Fibroblast of lung (primary cell): ENCODE measurements around the gene NUDCD2. TPM values are rescaled to one million over a fixed set of nuclear protein-coding genes. Genes with fewer than 3 reads are reported as not detected.
"Not testable (repeated sequence)": the region's sequence is repeated elsewhere in the genome, so short reads cannot be mapped to it uniquely, and the experiment has no call there.

Experiments used
- DNase-seq, 2 donors: peaks; one replicate each; pipeline versions ENCODE4 v3.0.0 to v3.0.0-alpha.2; 2010; ENCODE audit warnings: low read depth in 2 of 2
- H2AFZ ChIP-seq: 2 replicates; pipeline ENCODE4 v1.5.1; 2012; ENCODE audit warnings: low read length, control low read depth, inconsistent platforms
- H3K27ac ChIP-seq: 2 replicates; pipeline ENCODE4 v1.5.1; 2011; ENCODE audit warnings: low read length, control low read depth; ENCODE audit not compliant: insufficient read depth
- H3K27me3 ChIP-seq: 2 replicates; pipeline ENCODE4 v1.5.1; 2011; ENCODE audit warnings: mild to moderate bottlenecking, low read length; ENCODE audit not compliant: control insufficient read depth, insufficient read depth
- H3K36me3 ChIP-seq: 2 replicates; pipeline ENCODE4 v1.5.1; 2011; ENCODE audit warnings: low read length; ENCODE audit not compliant: control insufficient read depth, insufficient read depth
- H3K4me1 ChIP-seq: 2 replicates; pipeline ENCODE4 v1.5.1; 2011; ENCODE audit warnings: low read length; ENCODE audit not compliant: control insufficient read depth, insufficient read depth; ENCODE audit errors: extremely low read depth
- H3K4me2 ChIP-seq: 2 replicates; pipeline ENCODE4 v1.5.1; 2011; ENCODE audit warnings: low read length, control low read depth; ENCODE audit not compliant: insufficient read depth; ENCODE audit errors: extremely low read depth
- H3K4me3 ChIP-seq, 4 experiments: fragments of 200-600 bp in 1 of 4; sonication (generic) in 1 of 4; replicated peaks in 1 of 4; 2 replicates each; pipeline ENCODE4 v1.5.1; 2011 to 2016; ENCODE audit warnings: low read length in 4 of 4, low read depth in 3 of 4, mild to moderate bottlenecking in 3 of 4, control low read depth in 2 of 4, inconsistent platforms in 1 of 4, mixed read lengths in 1 of 4; ENCODE audit not compliant: insufficient read depth in 1 of 4; ENCODE audit errors: control extremely low read depth in 1 of 4
- H3K79me2 ChIP-seq: 2 replicates; pipeline ENCODE4 v1.5.1; 2012; ENCODE audit warnings: mild to moderate bottlenecking, low read length, inconsistent platforms; ENCODE audit not compliant: control insufficient read depth, insufficient read depth
- H3K9ac ChIP-seq: 2 replicates; pipeline ENCODE4 v1.5.1; 2011; ENCODE audit warnings: mild to moderate bottlenecking, low read length, control low read depth; ENCODE audit not compliant: insufficient read depth
- H3K9me3 ChIP-seq: 2 replicates; pipeline ENCODE4 v1.5.1; 2012; ENCODE audit warnings: low read depth, low read length; ENCODE audit not compliant: control insufficient read depth, insufficient read depth
- H4K20me1 ChIP-seq: 2 replicates; pipeline ENCODE4 v1.5.1; 2011; ENCODE audit warnings: low read length; ENCODE audit not compliant: control insufficient read depth, insufficient read depth; ENCODE audit errors: extremely low read depth
- CTCF ChIP-seq, 2 donors: IDR thresholded peaks in 1 of 2; conservative IDR thresholded peaks in 1 of 2; 1 replicate in 1 of 2; 2 replicates in 1 of 2; pipeline ENCODE4 v1.5.1; 2011 to 2012; ENCODE audit warnings: low read length in 2 of 2, control low read depth in 1 of 2, inconsistent platforms in 1 of 2, low read depth in 1 of 2, mild to moderate bottlenecking in 1 of 2
- EZH2 ChIP-seq: IDR thresholded peaks from 2 replicates; pipeline ENCODE4 v1.5.1; 2012; ENCODE audit warnings: low read length, control low read depth, mild to moderate bottlenecking; ENCODE audit errors: missing control alignments
- polyA plus RNA-seq, 2 donors: library from polyadenylated mRNA; depleted of rRNA in 1 of 2; stranded (reverse) in 1 of 2; unstranded in 1 of 2; fragments of >200 nt; gene quantifications; 2 replicates each; pipeline ENCODE4 v1.2.1, GENCODE V29; 2011 to 2012; ENCODE audit warnings: missing spikeins in 1 of 2
- total RNA-seq: library from RNA; depleted of rRNA; stranded (reverse); fragments of >200 nt; gene quantifications from 2 replicates; pipeline ENCODE4 v1.2.1, GENCODE V29; 2014

The NUDCD2 gene
- total and polyA plus RNA-seq, 2 donors (not counting 1 experiment from before 2014, with no cell fraction given), result 5.9 to 7.4 TPM

- H3K4me1 ChIP-seq, result peaks cover 3% of the 10 kb centered on the region
- H3K27ac ChIP-seq, result no peak overlapping the region
- H3K9ac ChIP-seq, result no peak overlapping the region
- H3K36me3 ChIP-seq, result no peaks in the 10 kb centered on the region
- no peaks in the 10 kb centered on the region for H3K27me3 ChIP-seq
- H3K9me3 ChIP-seq, result no peaks in the 10 kb centered on the region
- TF ChIP-seq EZH2 (no peak), CTCF (conservative IDR thresholded peaks at IDR 0.05 in 1 of 2, IDR thresholded peaks at IDR 0.05 in 1 of 2; ENCODE audit: low read depth in 1 of 2, low read length in 2 of 2) (no peak)
- no peak overlapping the region for H3K4me3 ChIP-seq
- no peak overlapping the region for H3K4me2 ChIP-seq
- H2AFZ ChIP-seq, result peak overlapping the region; percentile 11
- peaks cover 20% of the 10 kb centered on the region for H3K79me2 ChIP-seq
- no peaks in the 10 kb centered on the region for H4K20me1 ChIP-seq
- DNase-seq, result peak in 1 of 2 donors; percentile 78
These were observed 25.5 kb downstream of the NUDCD2 start for GRCh38 chr5:163434401-163434866.

DNA sequence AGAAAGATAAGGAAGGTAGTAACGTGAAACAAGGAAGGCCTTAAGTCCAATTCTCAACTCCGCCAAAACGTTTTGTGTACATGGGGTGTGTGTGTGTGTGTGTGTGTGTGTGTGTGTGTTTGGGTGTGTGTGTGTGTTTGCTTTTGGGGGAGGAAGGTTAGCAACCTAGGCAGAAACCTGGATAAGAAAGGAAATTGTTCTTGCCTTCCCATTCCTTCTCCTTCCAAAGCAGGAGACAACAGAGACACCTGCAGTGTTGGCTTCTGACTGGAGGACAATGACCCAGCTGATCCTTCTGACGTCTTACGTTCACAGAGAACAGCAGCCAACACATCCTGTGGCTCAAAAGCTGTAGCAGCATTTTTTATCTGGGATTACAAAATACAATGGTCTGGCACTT is 26.6 kb downstream of the NUDCD2 start:
- no peak for DNase-seq
- H4K20me1 ChIP-seq, result no peaks in the 10 kb centered on the region
- H3K4me3 ChIP-seq, result no peak overlapping the region
- TF ChIP-seq EZH2, result no peak
- peaks cover 8% of the 10 kb centered on the region for H3K79me2 ChIP-seq
- H3K9me3 ChIP-seq, result no peaks in the 10 kb centered on the region
- H3K9ac ChIP-seq, result no peak overlapping the region
- no peak overlapping the region for H2AFZ ChIP-seq
- H3K36me3 ChIP-seq, result no peaks in the 10 kb centered on the region
- no peak overlapping the region for H3K4me2 ChIP-seq
- no peak overlapping the region for H3K27ac ChIP-seq
- H3K4me1 ChIP-seq, result no peaks in the 10 kb centered on the region
- no peaks in the 10 kb centered on the region for H3K27me3 ChIP-seq

DNA sequence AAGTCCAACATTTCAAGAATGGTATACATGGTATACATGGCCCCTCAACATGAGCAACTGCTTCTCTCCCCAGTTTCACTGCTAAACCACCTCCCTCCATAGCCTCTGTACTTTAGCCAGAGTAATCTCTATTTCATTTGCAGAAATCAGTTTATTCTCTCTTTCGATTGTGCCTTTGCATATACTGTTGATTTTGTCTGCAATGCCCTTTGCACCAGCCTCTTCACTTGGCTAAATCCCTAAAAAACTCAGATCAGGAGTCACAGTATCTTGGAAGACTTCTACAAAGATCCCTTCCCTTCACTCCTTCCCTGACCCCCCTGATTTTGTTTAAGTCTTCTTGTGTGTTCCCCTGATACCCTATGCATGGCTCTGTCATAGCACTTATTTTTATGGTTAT is 27.4 kb downstream of the NUDCD2 start:
- H3K36me3 ChIP-seq, result no peaks in the 10 kb centered on the region
- H3K27me3 ChIP-seq, result no peaks in the 10 kb centered on the region
- no peak for TF ChIP-seq EZH2
- no peak for TF ChIP-seq CTCF (conservative IDR thresholded peaks at IDR 0.05 in 1 of 2, IDR thresholded peaks at IDR 0.05 in 1 of 2; ENCODE audit: low read depth in 1 of 2, low read length in 2 of 2)
- no peaks in the 10 kb centered on the region for H4K20me1 ChIP-seq
- H3K4me3 ChIP-seq, result no peak overlapping the region
- H3K4me1 ChIP-seq, result no peaks in the 10 kb centered on the region
- no peak overlapping the region for H3K4me2 ChIP-seq
- no peak overlapping the region for H3K27ac ChIP-seq
- no peak overlapping the region for H3K9ac ChIP-seq
- no peak for DNase-seq
- H2AFZ ChIP-seq, result no peak overlapping the region
- H3K9me3 ChIP-seq, result no peaks in the 10 kb centered on the region
- H3K79me2 ChIP-seq, result peaks cover 1% of the 10 kb centered on the region

DNA sequence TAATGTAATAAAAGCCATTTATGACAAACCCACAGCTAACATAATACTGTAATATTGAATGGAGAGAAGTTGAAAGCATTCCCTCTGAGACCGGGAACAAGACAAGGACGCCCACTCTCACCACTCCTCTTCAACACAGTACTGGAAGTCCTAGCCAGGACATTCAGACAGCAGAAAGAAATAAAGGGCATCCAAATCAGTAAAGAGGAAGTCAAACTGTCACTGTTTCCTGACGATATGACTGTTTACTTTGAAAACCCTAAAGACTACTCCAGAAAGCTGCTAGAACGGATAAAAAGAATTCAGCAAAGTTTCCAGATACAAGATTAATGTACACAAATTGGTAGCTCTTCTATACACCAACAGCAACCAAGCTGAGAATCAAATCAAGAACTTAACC is 33.8 kb downstream of the NUDCD2 start:
- H3K4me2 ChIP-seq, H3K36me3 ChIP-seq, H2AFZ ChIP-seq, DNase-seq, H4K20me1 ChIP-seq, H3K27ac ChIP-seq, H3K9ac ChIP-seq, H3K4me1 ChIP-seq, H3K27me3 ChIP-seq, H3K79me2 ChIP-seq, H3K9me3 ChIP-seq, H3K4me3 ChIP-seq: not testable (repeated sequence)
